GM18505 (cell line): ENCODE measurements around the gene CEP290.

Experiments
- ATAC-seq: cut with Tn5 transposase; IDR thresholded peaks from one replicate; pipeline ENCODE4 v1.9.1; 2021; ENCODE audit not compliant: unreplicated experiment
- POLR2A ChIP-seq: IDR thresholded peaks from 4 replicates; pipeline ENCODE4 v1.6.1; 2011; ENCODE audit warnings: borderline replicate concordance; ENCODE audit not compliant: insufficient read depth, insufficient read length; ENCODE audit errors: extremely low read depth

Gene CEP290

GRCh38 chr12:88122666-88123065 lies 19.2 kb downstream of the CEP290 start:
- TF ChIP-seq POLR2A = no peak
- ATAC-seq = no peak

- ATAC-seq = no peak
- no peak for TF ChIP-seq POLR2A
Measured at GRCh38 chr12:88113871-88114270, 28.0 kb downstream of the CEP290 start.

- TF ChIP-seq POLR2A = no peak
- no peak for ATAC-seq
Measured at GRCh38 chr12:88111074-88111652, 30.7 kb downstream of the CEP290 start.

- ATAC-seq = no peak
- TF ChIP-seq POLR2A = no peak
Measured at GRCh38 chr12:88108021-88108420, 33.9 kb downstream of the CEP290 start.

- no peak for ATAC-seq
- TF ChIP-seq POLR2A = no peak
Measured at GRCh38 chr12:88093573-88093972, 48.3 kb downstream of the CEP290 start.

GRCh38 chr12:88092771-88093170 lies 49.1 kb downstream of the CEP290 start:
- TF ChIP-seq POLR2A = no peak
- no peak for ATAC-seq

GRCh38 chr12:88084210-88084609 lies 57.7 kb downstream of the CEP290 start:
- TF ChIP-seq POLR2A = no peak
- ATAC-seq = no peak

- TF ChIP-seq POLR2A = no peak
- ATAC-seq = no peak
Measured at GRCh38 chr12:88083634-88084033, 58.3 kb downstream of the CEP290 start.

- ATAC-seq = no peak
- no peak for TF ChIP-seq POLR2A
Measured at GRCh38 chr12:88081247-88081646, 60.6 kb downstream of the CEP290 start.

GRCh38 chr12:88067301-88067700 lies 74.6 kb downstream of the CEP290 start:
- no peak for ATAC-seq
- TF ChIP-seq POLR2A = no peak

- ATAC-seq = peak; percentile 94
- no peak for TF ChIP-seq POLR2A
Measured at GRCh38 chr12:88063375-88063774, 78.5 kb downstream of the CEP290 start.

- ATAC-seq = peak; percentile 57
- no peak for TF ChIP-seq POLR2A
Measured at GRCh38 chr12:88062474-88062873, 79.4 kb downstream of the CEP290 start.

GRCh38 chr12:88058719-88059077 lies 83.2 kb downstream of the CEP290 start:
- no peak for TF ChIP-seq POLR2A

GRCh38 chr12:88057994-88058718 lies 83.7 kb downstream of the CEP290 start:
- ATAC-seq = no peak
- TF ChIP-seq POLR2A = no peak

More at GRCh38 chr12:88058719-88059077, 83.2 kb downstream of the CEP290 start:
- no peak for ATAC-seq
